Measurements from ENCODE around the gene ERBB2. TPM values are rescaled to one million over a fixed set of nuclear protein-coding genes. Genes with fewer than 3 reads are reported as not detected.

The ERBB2 gene
- total and polyA plus RNA-seq, 10 of the 15 experiments (the other 5 are each of a cell fraction or from before 2014, with no cell fraction given), result 0.39 to 7.0 (median 4.3) TPM

DNA sequence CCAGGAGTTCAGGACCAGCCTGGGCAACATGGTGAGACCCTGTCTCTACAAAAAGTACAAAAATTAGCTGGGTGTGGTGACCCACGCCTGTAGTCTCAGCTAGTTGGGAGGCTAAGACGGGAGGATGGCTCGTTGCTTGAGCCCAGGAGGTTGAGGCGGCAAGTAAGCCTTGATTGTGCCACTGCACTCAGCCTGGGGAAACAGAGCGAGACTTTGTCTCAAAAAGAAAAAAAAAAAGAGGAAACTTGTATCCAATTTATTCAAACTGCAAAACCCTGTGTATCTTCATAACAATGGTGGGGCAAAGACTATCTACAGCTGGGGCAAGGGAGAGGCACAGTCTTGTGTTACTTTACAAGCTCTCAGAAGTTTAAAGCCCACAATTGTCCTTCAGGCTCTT lies 59.3 kb downstream of the ERBB2 start:
- no peak for ATAC-seq
- CTCF ChIA-PET, result interaction anchor here (0.7 to 3.0 kb wide), 14 partner anchors 10 to 221 kb away, joined by 3 to 19 read pairs (median 4); partner anchors contain the start of genes MIEN1 and PSMD3

More for the DNA sequence above, 59.3 kb downstream of the ERBB2 start:
- in situ Hi-C loops (cut with MboI) (loop anchor here (5.0 kb wide), 1 partner anchor 103 kb away; the partner anchor contains the start of gene IKZF3), intact Hi-C loops (cut with micrococcal nuclease; ENCODE audit: unreplicated experiment) (loop anchor here (5.0 kb wide), 3 partner anchors 33 to 223 kb away; partner anchors contain the start of genes LRRC3C, ORMDL3 and PSMD3)
- DNase-seq (ENCODE audit: low read depth, low spot score), result no peak
- no TSS peak for BruUV-seq (replicated peaks)
- WGBS (ENCODE audit: insufficient coverage, insufficient replicate concordance, low lambda C conversion rate, missing lambda C conversion rate), result 34% methylated on average over 5 of the region's 5 CpGs
- FAIRE-seq, result no peak
- Histone ChIP-seq H3K27ac (ENCODE audit: control insufficient read depth, insufficient read depth) (peak overlapping the region; percentile 96), H3K9ac (ENCODE audit: control insufficient read depth, insufficient read depth, low read length) (peak overlapping the region; percentile 28; the same call in 1 of the 2 replicates), H4K20me1 (ENCODE audit: control insufficient read depth, insufficient read depth) (no peaks in the 10 kb centered on the region; the same call in 1 of the 2 replicates), H3K9me3 (replicated peaks; ENCODE audit: control insufficient read depth, insufficient read depth, low read length) (no peaks in the 10 kb centered on the region), H3K36me3 (ENCODE audit: control insufficient read depth in 2 of 2, insufficient read depth in 2 of 2, low read length in 1 of 2) (peaks cover 5 to 22% of the 10 kb centered on the region in 2 experiments), H2AFZ (ENCODE audit: control insufficient read depth, low read depth, low read length) (no peak overlapping the region), H3K27me3 (replicated peaks in 1 of 2; ENCODE audit: control insufficient read depth in 2 of 2, insufficient read depth in 2 of 2, low read length in 1 of 2) (no peaks in the 10 kb centered on the region), H3K4me2 (ENCODE audit: control insufficient read depth, insufficient read depth) (peak overlapping the region; percentile 41), H3K4me1 (ENCODE audit: control insufficient read depth, insufficient read depth, low read length) (peaks cover 67% of the 10 kb centered on the region), H3K4me3 (no peak overlapping the region), H3K79me2 (ENCODE audit: control insufficient read depth, insufficient read depth, low read length) (peaks cover 45% of the 10 kb centered on the region)
- ChIA-PET POLR2A (interaction anchor here (1.2 to 2.5 kb wide), 4 partner anchors 11 to 105 kb away, joined by 3 to 9 read pairs (median 6); partner anchors contain the start of gene IKZF3), SMC1A (ENCODE audit: uncharacterized antibody, unreplicated experiment) (interaction anchor here (0.6 to 4.6 kb wide), 19 partner anchors 8 to 140 kb away, joined by 3 to 42 read pairs (median 4); partner anchors contain the start of gene IKZF3), RAD21 (ENCODE audit: unreplicated experiment) (interaction anchor here (0.6 to 3.8 kb wide), 14 partner anchors 11 to 136 kb away, joined by 3 to 18 read pairs (median 6); partner anchors contain the start of gene MIEN1)
- TF ChIP-seq, protein P1, sequence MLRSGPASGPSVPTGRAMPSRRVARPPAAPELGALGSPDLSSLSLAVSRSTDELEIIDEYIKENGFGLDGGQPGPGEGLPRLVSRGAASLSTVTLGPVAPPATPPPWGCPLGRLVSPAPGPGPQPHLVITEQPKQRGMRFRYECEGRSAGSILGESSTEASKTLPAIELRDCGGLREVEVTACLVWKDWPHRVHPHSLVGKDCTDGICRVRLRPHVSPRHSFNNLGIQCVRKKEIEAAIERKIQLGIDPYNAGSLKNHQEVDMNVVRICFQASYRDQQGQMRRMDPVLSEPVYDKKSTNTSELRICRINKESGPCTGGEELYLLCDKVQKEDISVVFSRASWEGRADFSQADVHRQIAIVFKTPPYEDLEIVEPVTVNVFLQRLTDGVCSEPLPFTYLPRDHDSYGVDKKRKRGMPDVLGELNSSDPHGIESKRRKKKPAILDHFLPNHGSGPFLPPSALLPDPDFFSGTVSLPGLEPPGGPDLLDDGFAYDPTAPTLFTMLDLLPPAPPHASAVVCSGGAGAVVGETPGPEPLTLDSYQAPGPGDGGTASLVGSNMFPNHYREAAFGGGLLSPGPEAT (IDR thresholded peaks at IDR 0.05; ENCODE audit: low read depth), result no peak
- TF ChIP-seq POLR2A (IDR thresholded peaks at IDR 0.05; ENCODE audit: low read depth, low read length) (no peak), ZNF384 (IDR thresholded peaks at IDR 0.05; ENCODE audit: borderline replicate concordance, low read depth, low read length) (0 out of 2 replicates have a peak, but pooled peaks have one; percentile 13)
- TF ChIP-seq, protein P2, sequence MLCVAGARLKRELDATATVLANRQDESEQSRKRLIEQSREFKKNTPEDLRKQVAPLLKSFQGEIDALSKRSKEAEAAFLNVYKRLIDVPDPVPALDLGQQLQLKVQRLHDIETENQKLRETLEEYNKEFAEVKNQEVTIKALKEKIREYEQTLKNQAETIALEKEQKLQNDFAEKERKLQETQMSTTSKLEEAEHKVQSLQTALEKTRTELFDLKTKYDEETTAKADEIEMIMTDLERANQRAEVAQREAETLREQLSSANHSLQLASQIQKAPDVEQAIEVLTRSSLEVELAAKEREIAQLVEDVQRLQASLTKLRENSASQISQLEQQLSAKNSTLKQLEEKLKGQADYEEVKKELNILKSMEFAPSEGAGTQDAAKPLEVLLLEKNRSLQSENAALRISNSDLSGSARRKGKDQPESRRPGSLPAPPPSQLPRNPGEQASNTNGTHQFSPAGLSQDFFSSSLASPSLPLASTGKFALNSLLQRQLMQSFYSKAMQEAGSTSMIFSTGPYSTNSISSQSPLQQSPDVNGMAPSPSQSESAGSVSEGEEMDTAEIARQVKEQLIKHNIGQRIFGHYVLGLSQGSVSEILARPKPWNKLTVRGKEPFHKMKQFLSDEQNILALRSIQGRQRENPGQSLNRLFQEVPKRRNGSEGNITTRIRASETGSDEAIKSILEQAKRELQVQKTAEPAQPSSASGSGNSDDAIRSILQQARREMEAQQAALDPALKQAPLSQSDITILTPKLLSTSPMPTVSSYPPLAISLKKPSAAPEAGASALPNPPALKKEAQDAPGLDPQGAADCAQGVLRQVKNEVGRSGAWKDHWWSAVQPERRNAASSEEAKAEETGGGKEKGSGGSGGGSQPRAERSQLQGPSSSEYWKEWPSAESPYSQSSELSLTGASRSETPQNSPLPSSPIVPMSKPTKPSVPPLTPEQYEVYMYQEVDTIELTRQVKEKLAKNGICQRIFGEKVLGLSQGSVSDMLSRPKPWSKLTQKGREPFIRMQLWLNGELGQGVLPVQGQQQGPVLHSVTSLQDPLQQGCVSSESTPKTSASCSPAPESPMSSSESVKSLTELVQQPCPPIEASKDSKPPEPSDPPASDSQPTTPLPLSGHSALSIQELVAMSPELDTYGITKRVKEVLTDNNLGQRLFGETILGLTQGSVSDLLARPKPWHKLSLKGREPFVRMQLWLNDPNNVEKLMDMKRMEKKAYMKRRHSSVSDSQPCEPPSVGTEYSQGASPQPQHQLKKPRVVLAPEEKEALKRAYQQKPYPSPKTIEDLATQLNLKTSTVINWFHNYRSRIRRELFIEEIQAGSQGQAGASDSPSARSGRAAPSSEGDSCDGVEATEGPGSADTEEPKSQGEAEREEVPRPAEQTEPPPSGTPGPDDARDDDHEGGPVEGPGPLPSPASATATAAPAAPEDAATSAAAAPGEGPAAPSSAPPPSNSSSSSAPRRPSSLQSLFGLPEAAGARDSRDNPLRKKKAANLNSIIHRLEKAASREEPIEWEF (IDR thresholded peaks at IDR 0.05; ENCODE audit: insufficient replicate concordance, low read depth, low read length), result no peak
- TF ChIP-seq, protein P3, sequence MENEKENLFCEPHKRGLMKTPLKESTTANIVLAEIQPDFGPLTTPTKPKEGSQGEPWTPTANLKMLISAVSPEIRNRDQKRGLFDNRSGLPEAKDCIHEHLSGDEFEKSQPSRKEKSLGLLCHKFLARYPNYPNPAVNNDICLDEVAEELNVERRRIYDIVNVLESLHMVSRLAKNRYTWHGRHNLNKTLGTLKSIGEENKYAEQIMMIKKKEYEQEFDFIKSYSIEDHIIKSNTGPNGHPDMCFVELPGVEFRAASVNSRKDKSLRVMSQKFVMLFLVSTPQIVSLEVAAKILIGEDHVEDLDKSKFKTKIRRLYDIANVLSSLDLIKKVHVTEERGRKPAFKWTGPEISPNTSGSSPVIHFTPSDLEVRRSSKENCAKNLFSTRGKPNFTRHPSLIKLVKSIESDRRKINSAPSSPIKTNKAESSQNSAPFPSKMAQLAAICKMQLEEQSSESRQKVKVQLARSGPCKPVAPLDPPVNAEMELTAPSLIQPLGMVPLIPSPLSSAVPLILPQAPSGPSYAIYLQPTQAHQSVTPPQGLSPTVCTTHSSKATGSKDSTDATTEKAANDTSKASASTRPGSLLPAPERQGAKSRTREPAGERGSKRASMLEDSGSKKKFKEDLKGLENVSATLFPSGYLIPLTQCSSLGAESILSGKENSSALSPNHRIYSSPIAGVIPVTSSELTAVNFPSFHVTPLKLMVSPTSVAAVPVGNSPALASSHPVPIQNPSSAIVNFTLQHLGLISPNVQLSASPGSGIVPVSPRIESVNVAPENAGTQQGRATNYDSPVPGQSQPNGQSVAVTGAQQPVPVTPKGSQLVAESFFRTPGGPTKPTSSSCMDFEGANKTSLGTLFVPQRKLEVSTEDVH (IDR thresholded peaks at IDR 0.05; ENCODE audit: low read depth, partially characterized antibody), result no peak
